Progenitor cell of endocrine pancreas (in vitro differentiated cells): ENCODE measurements around the gene KNSTRN. TPM values are rescaled to one million over a fixed set of nuclear protein-coding genes. Genes with fewer than 3 reads are reported as not detected.

ENCODE experiments used
- DNase-seq: peaks from one replicate; pipeline ENCODE4 v3.0.0; 2021; ENCODE audit warnings: low spot score; ENCODE audit not compliant: unreplicated experiment
- H3K27ac Mint-ChIP-seq: 2 replicates; pipeline ENCODE4 v1.8.0; 2021; ENCODE audit warnings: mild to moderate bottlenecking, moderate library complexity, mixed read lengths
- H3K27me3 Mint-ChIP-seq: 2 replicates; pipeline ENCODE4 v1.8.0; 2021; ENCODE audit warnings: mixed read lengths
- H3K36me3 Mint-ChIP-seq: 2 replicates; pipeline ENCODE4 v1.8.0; 2022; ENCODE audit warnings: mixed read lengths; ENCODE audit not compliant: insufficient read depth
- H3K4me1 Mint-ChIP-seq: 2 replicates; pipeline ENCODE4 v1.8.0; 2021; ENCODE audit warnings: low read depth, mixed read lengths
- H3K4me3 Mint-ChIP-seq: 2 replicates; pipeline ENCODE4 v1.8.0; 2021; ENCODE audit warnings: low read depth, mild to moderate bottlenecking, moderate library complexity, mixed read lengths
- H3K9me3 Mint-ChIP-seq: 2 replicates; pipeline ENCODE4 v1.8.0; 2021; ENCODE audit warnings: low read depth, mixed read lengths
- CTCF ChIP-seq: fragments of 200-600 bp; sonication (generic); IDR thresholded peaks from one replicate; pipeline ENCODE4 v1.5.0; 2021; ENCODE audit warnings: antibody characterized with exemption, mild to moderate bottlenecking; ENCODE audit not compliant: unreplicated experiment
- total RNA-seq: library from RNA; stranded (reverse); gene quantifications from 2 replicates; pipeline ENCODE4 v1.2.1, GENCODE V29; 2021

The KNSTRN gene
- total RNA-seq, 1 donor from 2014 or later = 44.8 TPM

DNA sequence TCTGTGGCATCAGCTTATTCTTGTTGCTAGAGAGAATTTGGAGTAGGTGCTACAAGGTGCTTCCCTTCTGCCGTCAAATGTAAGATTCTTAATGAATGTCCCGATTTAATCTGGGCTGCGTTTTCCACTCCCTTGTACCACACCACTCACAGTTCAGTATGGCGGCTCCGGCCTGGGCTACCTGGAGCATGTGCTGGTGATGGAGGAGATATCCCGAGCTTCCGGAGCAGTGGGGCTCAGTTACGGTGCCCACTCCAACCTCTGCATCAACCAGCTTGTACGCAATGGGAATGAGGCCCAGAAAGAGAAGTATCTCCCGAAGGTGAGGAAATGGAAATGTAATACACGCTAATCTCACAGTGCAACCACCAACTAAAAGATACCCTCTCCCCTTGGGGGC lies 28.0 kb downstream of the KNSTRN start:
- Mint-ChIP-seq H3K27ac (no peak overlapping the region), H3K36me3 (peaks cover 16% of the 10 kb centered on the region), H3K4me3 (no peak overlapping the region), H3K4me1 (peaks cover 7% of the 10 kb centered on the region), H3K27me3 (no peaks in the 10 kb centered on the region), H3K9me3 (no peaks in the 10 kb centered on the region)
- TF ChIP-seq CTCF = no peak
- DNase-seq = no peak

- H3K36me3 Mint-ChIP-seq = peaks cover 16% of the 10 kb centered on the region
- no peak overlapping the region for H3K4me3 Mint-ChIP-seq
- H3K27ac Mint-ChIP-seq = peak overlapping the region; percentile 43
- no peak for DNase-seq
- H3K4me1 Mint-ChIP-seq = no peaks in the 10 kb centered on the region
- H3K9me3 Mint-ChIP-seq = no peaks in the 10 kb centered on the region
- H3K27me3 Mint-ChIP-seq = no peaks in the 10 kb centered on the region
- TF ChIP-seq CTCF = no peak
Measured at GRCh38 chr15:40412095-40412759, 29.7 kb downstream of the KNSTRN start.

DNA sequence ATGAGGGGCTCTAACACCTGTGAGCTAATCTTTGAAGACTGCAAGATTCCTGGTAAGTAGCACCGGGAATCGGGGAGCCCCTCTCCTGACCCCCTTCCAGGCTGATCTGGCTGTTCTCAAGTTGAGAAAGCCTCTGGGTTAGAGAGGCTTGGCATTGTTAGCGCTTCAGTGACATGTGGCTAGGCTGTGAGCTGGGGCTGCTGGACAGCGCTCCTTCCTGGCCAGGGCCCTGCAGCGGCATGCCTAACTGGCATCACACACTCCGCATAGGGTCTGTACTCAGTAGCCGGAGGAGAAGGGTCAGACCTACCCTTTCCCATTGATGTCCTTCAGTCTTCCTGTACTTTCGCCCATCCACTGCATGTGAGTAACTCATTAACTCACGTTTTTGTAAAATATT lies 30.5 kb downstream of the KNSTRN start:
- no peak for TF ChIP-seq CTCF
- no peaks in the 10 kb centered on the region for H3K4me1 Mint-ChIP-seq
- H3K4me3 Mint-ChIP-seq = no peak overlapping the region
- no peaks in the 10 kb centered on the region for H3K9me3 Mint-ChIP-seq
- H3K27me3 Mint-ChIP-seq = no peaks in the 10 kb centered on the region
- peaks cover 16% of the 10 kb centered on the region for H3K36me3 Mint-ChIP-seq
- H3K27ac Mint-ChIP-seq = no peak overlapping the region
- no peak for DNase-seq

GRCh38 chr15:40414816-40415215 lies 32.3 kb downstream of the KNSTRN start:
- Mint-ChIP-seq H3K4me1 (no peaks in the 10 kb centered on the region), H3K27me3 (no peaks in the 10 kb centered on the region), H3K27ac (no peak overlapping the region), H3K4me3 (no peak overlapping the region), H3K36me3 (peaks cover 16% of the 10 kb centered on the region), H3K9me3 (no peaks in the 10 kb centered on the region)
- TF ChIP-seq CTCF = no peak
- no peak for DNase-seq

DNA sequence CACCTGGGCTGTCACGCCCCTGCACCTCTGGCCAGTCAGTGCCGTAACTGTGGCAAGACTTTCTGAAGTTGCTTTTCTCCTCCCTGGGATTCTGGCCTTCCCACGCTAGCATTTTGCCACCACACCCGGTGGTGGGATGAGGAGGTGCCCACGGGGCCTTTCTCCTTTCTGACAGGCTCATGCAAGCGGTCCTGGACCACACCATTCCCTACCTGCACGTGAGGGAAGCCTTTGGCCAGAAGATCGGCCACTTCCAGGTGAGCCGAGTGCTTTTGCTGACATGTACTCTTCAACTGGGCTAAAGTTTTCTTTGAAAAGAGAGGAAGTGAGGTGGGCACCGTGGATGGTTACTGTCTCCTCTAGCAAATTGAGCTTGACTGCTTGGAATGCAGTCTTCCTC lies 32.7 kb downstream of the KNSTRN start:
- no peaks in the 10 kb centered on the region for H3K4me1 Mint-ChIP-seq
- no peak for TF ChIP-seq CTCF
- H3K36me3 Mint-ChIP-seq = peaks cover 16% of the 10 kb centered on the region
- no peak for DNase-seq
- no peak overlapping the region for H3K4me3 Mint-ChIP-seq
- H3K27ac Mint-ChIP-seq = no peak overlapping the region
- H3K9me3 Mint-ChIP-seq = no peaks in the 10 kb centered on the region
- no peaks in the 10 kb centered on the region for H3K27me3 Mint-ChIP-seq
